Thyroid gland (tissue), 4 donors: Measurements from ENCODE around the gene PLEKHM1.
"Not testable (repeated sequence)": the region's sequence is repeated elsewhere in the genome, so short reads cannot be mapped to it uniquely, and the experiment has no call there.

Experiments
- CTCF ChIP-seq, 6 experiments: fragments of 200-600 bp in 3 of 6; fragments of 450-650 bp in 3 of 6; sonication (generic) in 3 of 6; IDR thresholded peaks; one replicate each; pipeline ENCODE4 v1.5.1; 2016 to 2019; ENCODE audit warnings: antibody characterized with exemption in 6 of 6, mild to moderate bottlenecking in 2 of 6, inconsistent platforms in 1 of 6, moderate library complexity in 1 of 6
- POLR2A ChIP-seq, 2 donors: fragments of 450-650 bp; IDR thresholded peaks; one replicate each; pipeline ENCODE4 v1.6.1; 2017; ENCODE audit warnings: antibody characterized with exemption in 2 of 2, mild to moderate bottlenecking in 2 of 2, moderate library complexity in 1 of 2

GRCh38 chr17:45448066-45448465 lies 42.5 kb downstream of the PLEKHM1 start:
- not testable (repeated sequence) for TF ChIP-seq CTCF, POLR2A (IDR thresholded peaks at IDR 0.05)
